NCI-H146 treated with DMSO at 0.1 percent for 48 hours (cell line): ENCODE data around the gene RAD51AP2.
"Not testable (repeated sequence)": the region's sequence is repeated elsewhere in the genome, so short reads cannot be mapped to it uniquely, and the experiment has no call there.

Experiments used
- DNase-seq: peaks from one replicate; lab custom pipeline; 2025; ENCODE audit not compliant: unreplicated experiment; lab: John Stamatoyannopoulos, UW

Gene RAD51AP2

DNA sequence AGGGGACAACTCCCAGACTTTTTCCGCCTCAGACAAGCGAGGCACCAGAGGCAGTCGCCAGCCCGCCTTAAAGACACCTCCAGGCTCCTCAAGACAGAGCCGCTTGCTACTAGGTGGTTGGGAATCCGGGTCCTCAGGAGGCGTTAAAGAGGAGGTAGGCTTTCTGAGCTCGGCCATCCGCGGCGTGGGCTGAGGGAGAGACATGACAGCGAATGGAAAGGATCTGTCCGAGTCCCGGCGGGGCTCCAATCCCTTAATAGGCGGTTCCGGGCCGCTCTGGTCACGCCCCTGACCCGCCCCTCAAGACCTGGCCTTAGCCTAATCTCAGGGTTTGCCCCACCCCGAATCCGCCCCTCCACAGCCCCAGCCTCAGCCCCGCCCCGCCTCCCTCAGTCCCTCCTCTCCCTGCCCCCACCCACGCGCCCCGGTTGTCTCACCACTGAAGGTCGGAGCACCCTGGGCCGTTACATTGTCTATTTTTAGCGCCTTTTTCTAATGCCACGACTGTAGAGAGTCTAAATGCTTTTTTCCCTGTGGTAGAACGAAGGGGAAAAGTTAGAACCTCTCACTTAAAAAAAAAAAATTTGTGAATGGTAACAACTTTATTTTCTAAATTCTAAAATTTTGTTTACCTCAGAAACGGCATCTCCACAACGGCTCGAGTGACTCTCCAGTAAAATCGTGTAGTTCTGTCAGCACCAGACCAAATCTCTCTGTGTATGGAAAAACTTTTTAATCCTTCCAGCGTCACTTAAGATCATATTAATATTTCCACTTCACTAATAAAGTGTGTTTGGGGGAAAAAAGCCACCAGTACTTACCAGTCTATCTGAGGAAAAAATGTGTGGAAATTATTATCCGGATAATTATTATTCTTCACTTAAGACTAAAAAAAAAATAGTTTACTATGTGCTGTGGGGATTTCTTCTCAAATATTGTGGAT, at the start of gene RAD51AP2:
TSS of gene RAD51AP2 (minus strand) at position 229 of the 943 bp plus-strand sequence. CDS start at position 204, 25 bp downstream.
- no peak for DNase-seq

DNA sequence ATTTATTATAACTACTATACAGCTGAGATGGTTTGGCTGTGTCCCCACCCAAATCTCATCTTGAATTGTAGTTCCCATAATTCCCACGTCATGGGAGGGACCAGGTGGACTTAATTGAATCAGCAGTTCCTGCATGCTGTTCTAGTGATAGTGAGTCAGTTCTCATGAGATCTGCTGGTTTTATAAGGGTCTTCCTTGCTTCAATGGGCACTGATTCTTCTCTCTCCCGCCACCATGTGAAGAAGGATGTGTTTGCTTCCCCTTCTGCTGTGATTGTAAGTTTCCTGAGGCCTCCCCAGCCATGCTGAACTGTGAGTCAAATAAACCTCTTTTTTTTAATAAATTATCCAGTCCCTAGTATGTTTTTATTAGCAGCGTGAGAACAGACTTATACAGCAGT, 47.5 kb upstream of the RAD51AP2 start:
- DNase-seq, result not testable (repeated sequence)

DNA sequence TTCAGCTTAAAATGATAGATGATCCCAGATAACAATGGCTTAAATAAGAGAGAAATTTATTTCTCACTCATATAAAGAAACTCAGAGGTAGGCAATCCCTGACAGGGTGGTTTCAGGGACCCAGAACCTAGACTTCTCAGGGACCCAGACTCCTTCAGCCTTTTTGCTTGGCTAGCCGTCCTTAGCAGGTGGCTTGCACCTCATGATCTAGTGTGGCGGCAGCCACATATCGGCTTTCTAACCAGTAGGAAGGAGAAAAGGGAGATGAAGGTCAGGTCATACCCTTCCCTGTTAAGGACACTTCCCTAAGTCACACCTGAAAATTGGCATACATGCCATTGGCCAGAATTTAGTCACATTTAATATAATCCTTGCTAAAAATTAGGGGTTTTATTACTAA, 40.6 kb upstream of the RAD51AP2 start:
- DNase-seq, result no peak

DNA sequence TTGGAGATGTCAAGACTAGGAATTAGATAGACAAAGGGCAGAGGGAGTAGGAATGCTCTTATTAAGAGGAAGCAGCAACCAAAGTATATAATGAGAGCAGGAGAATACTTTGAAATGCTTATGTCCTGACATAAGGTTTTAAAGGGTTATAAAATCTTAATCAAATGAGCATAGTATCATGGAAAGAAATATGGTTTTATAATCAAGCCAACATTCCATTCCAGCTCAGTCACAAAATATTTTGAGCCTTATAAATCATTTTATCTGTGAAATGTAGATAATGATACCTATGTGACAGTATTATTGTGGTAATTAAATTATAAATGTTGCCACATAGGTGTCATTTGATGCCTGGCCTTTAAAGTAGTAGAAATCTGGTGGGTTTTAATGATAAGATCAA, 39.8 kb upstream of the RAD51AP2 start:
- DNase-seq, result no peak

DNA sequence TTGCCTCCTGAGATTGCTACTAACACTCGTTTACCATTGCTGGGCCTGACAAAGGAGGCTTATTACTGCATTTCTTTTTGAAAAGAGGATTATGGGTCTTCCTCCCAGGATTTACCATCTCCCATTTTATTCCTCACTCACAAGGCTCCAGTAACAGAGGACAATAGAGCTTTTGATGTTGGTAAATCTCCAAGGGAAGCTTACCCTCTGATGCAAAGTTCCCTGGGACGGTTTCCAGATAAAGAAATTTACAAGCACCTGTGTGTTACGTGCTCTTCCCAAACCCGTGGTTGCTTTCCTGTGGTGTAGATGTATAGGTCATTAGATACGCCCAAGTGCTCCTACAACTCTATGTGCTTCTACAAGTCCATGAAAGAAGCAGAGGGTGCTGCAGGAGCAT, 39.4 kb upstream of the RAD51AP2 start:
- no peak for DNase-seq

DNA sequence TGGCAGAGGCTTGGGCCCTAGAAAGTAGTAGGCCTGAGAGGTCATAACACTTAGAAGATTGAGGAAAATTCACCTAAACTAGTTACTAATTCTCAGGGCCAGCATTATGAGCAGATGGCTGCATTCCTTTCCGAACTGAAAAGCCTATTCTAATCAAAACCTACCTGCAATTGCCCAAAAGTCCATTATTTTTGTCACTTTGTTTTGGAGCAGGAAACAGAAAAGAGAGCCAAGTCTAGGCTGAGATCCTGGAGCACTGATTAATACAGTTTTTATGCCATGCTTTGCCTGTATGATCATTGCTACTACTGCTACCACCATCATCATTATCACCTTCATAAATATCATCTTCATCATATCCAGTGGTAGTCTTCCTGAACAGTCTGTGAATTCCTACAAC, 36.9 kb upstream of the RAD51AP2 start:
- no peak for DNase-seq

DNA sequence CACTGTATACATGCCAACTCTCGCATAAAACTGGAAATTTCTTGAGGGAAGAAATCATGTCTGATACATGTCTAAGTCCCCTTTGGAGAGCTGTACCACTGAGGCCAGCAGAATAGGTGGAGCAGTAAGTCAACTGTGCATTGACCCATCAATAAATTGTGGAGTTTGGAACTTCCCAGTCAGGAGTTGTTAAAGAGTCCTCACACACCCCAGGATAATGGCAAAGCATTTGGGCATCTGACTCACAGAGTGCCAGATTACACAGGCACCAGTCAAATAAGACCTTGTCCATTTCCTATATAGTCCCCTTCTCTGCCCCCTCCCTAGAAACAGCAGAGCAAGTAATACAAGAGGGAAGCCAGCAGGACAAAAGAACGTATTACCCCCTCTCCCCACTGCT, 32.7 kb upstream of the RAD51AP2 start:
- DNase-seq, result no peak

DNA sequence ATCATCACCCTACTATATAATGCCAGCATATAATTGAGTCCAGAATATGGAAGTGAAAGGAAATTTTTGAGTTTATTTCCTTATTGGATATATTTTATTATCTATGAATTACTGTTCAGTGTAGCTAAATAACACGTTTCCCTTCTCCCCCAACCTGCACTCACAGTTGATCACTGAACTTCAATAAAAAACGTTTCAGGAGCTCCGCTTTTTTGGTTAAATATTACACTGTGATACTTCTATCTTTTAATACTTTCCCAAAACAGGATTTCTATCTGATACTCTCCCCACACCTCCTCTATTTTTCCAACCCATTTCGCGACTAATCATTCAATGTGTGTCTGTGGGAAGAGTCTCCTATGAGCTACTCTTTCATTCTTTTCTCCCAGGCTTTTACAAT, 29.5 kb upstream of the RAD51AP2 start:
- no peak for DNase-seq

DNA sequence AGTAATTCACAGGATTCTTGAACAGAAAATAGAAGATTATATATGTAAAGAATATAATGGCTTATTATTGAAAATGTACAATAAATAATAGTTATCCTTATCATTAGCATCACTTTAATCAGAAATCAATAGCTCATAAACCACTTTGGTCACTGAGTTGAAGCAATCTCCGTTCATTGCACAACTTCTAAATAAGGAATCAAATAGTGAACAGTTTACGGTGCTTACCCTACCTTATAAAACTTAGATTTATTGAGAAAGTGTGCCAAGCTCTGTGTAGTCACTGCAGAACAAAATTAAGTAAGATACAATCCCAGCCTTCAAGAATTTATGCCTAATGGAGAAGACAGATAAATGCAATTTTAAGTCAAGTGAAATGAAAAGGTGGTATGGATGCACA, 29.0 kb upstream of the RAD51AP2 start:
- no peak for DNase-seq

DNA sequence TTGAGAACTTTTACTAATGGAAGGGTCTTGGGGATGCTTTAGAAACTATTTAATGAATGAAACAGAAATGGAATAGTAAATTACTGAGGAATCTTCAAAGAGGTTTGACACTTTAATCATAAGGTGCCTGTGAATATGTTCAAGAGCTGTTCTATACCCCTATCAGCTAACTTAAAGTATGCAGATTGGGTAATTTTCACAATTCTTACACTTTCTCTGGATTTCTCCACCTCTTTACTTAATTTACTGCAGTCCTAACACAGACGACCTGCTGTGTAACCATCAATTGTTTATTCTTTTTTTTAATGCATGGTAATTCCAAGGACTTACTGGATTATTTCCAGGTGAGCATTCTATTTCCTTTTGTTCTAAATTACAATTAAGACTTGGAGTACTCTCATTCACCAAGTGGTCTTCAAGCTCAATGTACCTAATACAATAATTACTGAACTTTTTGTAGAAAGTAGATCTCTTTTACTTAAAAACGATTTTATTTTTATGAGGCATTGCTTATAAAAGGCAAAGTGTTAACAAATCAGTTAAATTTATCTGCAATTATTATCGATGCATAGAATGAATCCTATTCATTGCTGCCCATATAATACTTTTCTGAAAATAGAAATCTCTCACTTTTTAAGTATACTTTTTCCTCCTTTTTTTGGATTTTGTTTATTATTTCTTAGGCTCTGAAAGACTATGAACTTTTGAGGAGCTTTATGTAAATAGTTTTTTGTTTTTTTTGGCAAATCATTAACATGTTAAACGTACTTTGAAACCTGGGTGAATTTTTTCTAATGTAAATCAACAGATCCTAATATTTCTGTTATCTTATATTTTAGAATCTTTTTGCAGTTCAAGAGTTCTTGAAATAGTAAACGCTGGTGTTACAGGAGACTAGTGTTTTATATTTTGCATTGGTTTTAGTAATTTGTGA, 27.7 kb upstream of the RAD51AP2 start:
- DNase-seq, result no peak

DNA sequence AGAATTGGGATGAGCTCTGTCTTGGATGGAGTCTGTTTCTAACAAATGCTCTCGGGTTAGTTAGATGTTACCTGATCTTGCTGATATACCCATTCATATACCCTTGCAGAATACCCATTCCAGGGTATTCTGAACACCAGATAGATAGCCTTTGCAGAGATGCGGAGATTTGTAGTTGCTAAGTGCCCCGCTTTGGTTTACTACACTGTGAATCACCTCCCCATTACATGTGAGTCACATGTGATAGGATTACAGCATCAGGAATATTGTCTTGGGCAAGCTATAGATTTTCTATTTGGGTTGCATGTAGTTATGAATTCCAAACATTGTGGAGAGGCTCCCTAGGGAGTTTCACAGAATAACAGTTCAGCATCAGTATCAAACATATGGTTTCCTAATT, 26.0 kb upstream of the RAD51AP2 start:
- no peak for DNase-seq

DNA sequence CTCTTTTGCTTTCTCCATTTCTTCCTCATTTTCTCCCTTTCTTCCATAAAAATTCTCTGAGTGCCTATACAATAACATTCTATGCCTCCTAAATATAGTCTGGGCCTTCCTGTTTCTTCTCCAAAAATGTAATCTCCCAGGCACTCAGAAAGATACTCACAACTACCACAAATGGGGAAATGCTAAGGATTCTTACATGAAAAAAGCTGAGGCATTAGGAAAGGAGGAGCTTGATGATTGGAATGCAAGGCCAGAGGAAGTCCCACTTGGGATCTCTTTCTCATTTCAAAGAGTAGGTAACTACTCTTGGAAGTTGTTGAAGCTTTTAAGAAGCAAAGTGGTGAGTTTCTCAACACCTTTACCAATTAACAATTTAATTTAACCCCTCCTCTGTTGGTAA, 25.6 kb upstream of the RAD51AP2 start:
- no peak for DNase-seq

DNA sequence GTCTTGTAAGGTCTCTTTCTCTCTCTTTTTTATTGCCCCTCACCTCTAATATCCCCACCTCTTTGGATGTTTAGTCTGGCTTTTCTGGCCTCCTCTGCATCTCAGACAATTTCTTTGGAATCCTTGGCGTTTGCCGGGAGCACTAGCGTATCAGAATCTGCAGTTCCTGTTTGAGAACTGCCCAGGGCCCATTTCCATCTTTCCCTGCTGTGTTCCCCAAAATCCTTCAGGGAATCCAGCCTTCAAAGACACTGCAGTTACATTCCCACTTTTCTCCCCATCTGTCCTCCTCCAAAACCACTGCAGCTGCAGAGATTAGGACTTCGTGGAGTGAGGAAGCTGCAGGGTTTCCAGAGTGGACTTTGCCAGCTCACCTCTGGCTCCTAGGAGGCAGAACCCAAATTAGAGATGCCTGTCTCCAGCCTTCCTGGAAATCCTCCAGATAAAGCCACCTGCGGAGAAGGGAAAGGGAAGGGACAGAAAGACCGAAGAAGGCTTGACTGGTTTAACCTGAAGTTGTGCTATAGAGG, 25.0 kb upstream of the RAD51AP2 start:
- no peak for DNase-seq

DNA sequence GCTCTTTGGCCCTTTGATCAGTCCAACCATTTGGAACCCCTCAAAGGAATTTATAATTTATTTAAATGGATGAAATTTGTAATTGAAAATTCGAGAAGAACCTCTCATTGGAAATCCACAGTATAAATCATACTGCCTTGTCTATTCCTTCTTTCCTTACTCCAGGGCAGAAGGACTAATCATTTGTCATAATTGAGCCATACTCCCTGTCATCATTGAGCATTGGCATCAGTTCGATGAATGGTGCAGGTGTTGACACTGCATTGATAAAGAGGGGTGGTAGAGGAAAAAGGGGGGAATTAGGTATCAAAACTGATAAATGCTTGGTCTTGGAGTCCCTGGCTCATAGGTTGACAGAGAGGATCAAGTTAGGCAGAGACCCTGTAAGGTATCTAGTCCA, 24.2 kb upstream of the RAD51AP2 start:
- DNase-seq, result no peak

DNA sequence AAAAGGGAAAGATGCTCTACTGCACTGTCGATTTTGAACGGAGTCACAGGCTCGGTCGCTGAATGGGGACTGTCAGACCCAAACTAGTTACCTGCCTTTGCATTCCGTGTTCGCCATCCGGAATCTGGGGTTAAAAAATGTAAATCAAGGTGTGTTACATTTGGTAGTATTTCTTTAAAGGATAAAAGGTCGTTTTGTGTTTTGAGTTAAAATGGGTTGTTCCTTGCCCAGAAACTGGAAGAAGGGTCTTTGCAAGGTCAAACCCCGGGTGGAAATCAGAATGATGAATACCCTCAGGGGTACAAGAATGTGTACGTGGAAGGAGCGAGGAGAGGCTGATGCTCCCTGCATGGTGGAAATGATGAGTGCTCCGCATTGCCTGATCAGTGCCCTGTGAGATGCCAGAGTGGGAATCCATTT, 23.3 kb upstream of the RAD51AP2 start:
- DNase-seq, result no peak

DNA sequence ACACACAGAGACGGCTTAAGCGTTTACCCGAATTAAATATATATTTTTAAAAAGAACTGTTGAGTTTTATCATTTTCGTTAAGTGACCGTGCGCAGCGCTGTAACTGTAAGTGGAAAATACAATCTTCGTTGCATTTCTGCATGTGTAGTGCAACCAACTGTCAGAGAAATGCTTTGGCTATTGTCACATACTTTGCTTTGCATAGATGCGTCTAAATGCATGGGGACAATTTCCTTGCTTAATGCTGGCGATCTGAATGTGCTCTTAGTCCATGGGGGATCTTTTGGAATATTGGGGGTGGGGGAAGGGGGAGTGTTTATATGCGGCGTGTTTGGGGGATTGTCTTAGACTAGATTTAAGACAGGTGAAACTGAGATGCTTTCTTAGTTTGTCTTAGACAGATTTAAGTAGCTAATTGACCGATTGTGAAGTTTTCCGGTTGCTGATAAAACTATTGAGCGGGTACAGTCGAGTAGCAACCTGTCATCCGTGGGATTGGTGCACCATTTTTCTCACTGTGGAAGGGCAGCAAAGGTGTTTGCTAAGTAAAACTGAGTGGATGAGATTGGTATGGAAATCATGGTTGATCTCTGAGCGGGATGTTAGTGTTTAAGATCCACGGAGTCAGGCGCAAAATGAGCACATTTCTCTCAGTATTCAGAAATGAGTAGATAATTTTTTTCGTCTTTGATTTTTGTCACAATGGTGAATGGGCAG, 22.7 kb upstream of the RAD51AP2 start:
- no peak for DNase-seq

DNA sequence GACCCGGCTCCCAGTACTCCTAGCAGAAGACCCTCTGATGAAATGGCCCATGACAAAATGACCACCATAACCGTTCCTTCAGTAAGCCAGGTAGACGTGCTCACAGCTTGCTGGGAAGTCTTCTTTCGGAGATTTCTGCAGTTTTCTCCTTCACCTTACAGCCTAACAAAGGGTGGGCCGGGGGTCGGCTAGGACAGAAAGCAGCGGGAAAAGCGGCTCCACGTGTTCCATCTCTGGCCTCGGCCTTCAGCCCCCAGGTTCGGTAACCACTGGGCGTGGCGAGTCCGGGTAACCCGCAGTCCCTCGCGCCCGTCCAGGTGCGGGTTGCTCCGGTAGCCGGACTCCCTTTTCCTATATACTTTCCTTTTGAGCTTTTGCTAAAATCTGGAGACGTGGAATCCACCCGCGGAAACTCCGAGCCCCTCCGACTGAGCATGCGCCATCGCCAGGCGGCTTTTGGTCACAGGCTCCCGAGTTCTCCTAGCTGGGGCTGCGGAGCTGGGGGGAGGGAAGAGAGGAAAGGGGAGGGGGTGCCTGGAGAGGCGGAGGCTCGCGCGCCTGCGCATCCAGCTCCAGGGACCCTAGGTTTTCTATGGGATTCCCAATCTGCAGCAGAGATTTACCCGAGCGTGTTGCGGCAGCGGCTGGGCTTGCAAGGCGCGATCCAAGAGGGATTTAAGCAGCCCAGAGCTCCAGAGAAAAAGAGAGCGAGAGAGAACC, 22.0 kb upstream of the RAD51AP2 start, which contains the start of gene VSNL1:
TSS of gene VSNL1 (plus strand) at position 604 of the 720 bp plus-strand sequence. CDS start 51,379 bp downstream, outside the sequence.
- DNase-seq, result peak; percentile 60

DNA sequence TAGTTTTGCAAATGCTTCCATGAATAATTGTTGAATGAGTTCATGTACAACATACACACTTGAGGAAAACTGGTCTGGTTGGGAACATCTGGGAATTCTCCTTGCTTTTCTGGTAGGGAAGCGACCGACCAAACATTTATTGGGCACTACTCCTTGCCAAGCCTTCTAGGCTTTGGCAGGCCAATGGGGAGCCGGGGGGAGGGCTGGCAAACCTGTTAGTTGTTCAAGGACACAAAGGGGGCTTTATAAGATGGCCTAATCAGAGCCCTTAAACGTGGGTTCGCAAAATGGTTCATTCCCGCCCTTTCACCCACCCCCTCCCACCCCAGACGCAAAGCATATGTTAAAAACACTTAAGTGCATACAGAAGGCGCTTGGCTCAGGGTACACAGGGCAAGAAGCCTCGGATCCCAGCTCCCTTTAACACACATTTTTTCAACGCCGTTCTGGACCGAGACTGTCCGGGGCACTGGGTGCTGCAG, 21.4 kb upstream of the RAD51AP2 start:
- no peak for DNase-seq

DNA sequence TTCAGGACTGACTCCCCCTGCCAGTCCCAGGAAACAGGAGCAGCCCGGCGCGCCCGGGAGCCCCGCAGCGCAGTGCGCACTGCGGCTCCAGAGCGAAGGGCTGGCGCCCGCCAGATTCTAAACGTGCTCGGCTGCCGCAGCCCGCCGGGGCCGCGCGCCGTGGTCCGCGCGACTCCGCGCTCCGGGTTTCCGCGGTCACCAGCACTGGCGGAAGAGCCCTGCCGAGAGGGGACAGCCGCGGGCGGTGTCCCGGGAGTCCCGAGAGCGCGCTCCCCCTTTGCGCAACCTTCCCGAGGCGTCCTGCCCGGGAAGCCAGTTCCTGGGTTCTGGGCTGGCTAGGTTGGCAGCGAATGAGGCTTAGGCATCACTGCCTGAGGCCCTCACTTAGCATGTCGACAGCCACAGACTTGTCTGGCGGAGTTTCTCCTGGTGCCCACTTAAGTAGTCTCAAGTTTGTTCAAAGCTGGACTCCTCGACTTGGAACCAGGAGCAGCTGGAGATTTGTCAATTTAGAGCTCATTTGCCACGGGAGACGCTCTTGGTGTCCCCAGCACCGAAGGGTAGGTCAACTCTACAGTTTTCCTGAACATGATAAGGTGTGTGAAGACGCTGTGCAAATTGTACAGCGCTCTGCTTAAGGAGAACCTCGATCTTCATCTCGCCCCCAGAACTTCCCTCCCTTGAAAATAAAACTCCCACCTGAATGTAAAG, 20.8 kb upstream of the RAD51AP2 start:
- DNase-seq, result no peak
